GM19240 (cell line): ENCODE results near the gene DOCK4.
"Not testable (repeated sequence)": the region's sequence is repeated elsewhere in the genome, so short reads cannot be mapped to it uniquely, and the experiment has no call there.

Source experiments
- DNase-seq: peaks from one replicate; pipeline ENCODE4 v3.0.0; 2011; ENCODE audit warnings: low spot score; ENCODE audit not compliant: insufficient read length

The DOCK4 gene

GRCh38 chr7:111960984-111961383, 245.2 kb downstream of the DOCK4 start:
- no peak for DNase-seq

- DNase-seq = no peak
Measured at GRCh38 chr7:111958896-111959295, 247.3 kb downstream of the DOCK4 start.

GRCh38 chr7:111958431-111958830, 247.8 kb downstream of the DOCK4 start:
- no peak for DNase-seq

- no peak for DNase-seq
Measured at GRCh38 chr7:111955616-111956015, 250.6 kb downstream of the DOCK4 start.

- DNase-seq = no peak
Measured at GRCh38 chr7:111954474-111955381, 251.5 kb downstream of the DOCK4 start.

- DNase-seq = no peak
Measured at GRCh38 chr7:111954056-111954455, 252.1 kb downstream of the DOCK4 start.

GRCh38 chr7:111953611-111954010, 252.6 kb downstream of the DOCK4 start:
- DNase-seq = no peak

- no peak for DNase-seq
Measured at GRCh38 chr7:111952783-111953182, 253.4 kb downstream of the DOCK4 start.

- DNase-seq = no peak
Measured at GRCh38 chr7:111951052-111951451, 255.1 kb downstream of the DOCK4 start.

GRCh38 chr7:111942450-111943081, 263.6 kb downstream of the DOCK4 start:
- no peak for DNase-seq

GRCh38 chr7:111937163-111937562, 269.0 kb downstream of the DOCK4 start:
- DNase-seq = no peak

GRCh38 chr7:111933609-111934008, 272.6 kb downstream of the DOCK4 start:
- DNase-seq = no peak

- DNase-seq = no peak
Measured at GRCh38 chr7:111931958-111932357, 274.2 kb downstream of the DOCK4 start.

GRCh38 chr7:111931016-111931517, 275.1 kb downstream of the DOCK4 start:
- no peak for DNase-seq

GRCh38 chr7:111929264-111929663, 276.9 kb downstream of the DOCK4 start:
- no peak for DNase-seq

- no peak for DNase-seq
Measured at GRCh38 chr7:111927353-111928019, 278.7 kb downstream of the DOCK4 start.

- DNase-seq = no peak
Measured at GRCh38 chr7:111920329-111920728, 285.9 kb downstream of the DOCK4 start.

GRCh38 chr7:111919631-111920179, 286.5 kb downstream of the DOCK4 start:
- no peak for DNase-seq

GRCh38 chr7:111919164-111919563, 287.0 kb downstream of the DOCK4 start:
- DNase-seq = no peak

GRCh38 chr7:111918461-111918860, 287.7 kb downstream of the DOCK4 start:
- no peak for DNase-seq

- DNase-seq = not testable (repeated sequence)
Measured at GRCh38 chr7:111917404-111917803, 288.8 kb downstream of the DOCK4 start.

GRCh38 chr7:111914291-111914690, 291.9 kb downstream of the DOCK4 start:
- DNase-seq = no peak
